Effector memory CD4-positive, alpha-beta T cell (primary cell): Measurements from ENCODE around the gene FLNA.

ENCODE experiments used
- DNase-seq, 3 donors: peaks; one replicate each; pipeline ENCODE4 v3.0.0-alpha.2; 2020
- H3K27ac ChIP-seq: 2 replicates; pipeline ENCODE4 v1.7.0; 2013; ENCODE audit warnings: mild to moderate bottlenecking, low read length, moderate library complexity; ENCODE audit not compliant: insufficient read depth, poor library complexity, severe bottlenecking
- H3K27me3 ChIP-seq: replicated peaks from 2 replicates; pipeline ENCODE4 v1.7.0; 2013; ENCODE audit warnings: mild to moderate bottlenecking, low read length; ENCODE audit not compliant: insufficient read depth, control insufficient read depth, poor library complexity, severe bottlenecking
- H3K36me3 ChIP-seq: 2 replicates; pipeline ENCODE4 v1.7.0; 2013; ENCODE audit warnings: mild to moderate bottlenecking, low read length, moderate library complexity; ENCODE audit not compliant: control insufficient read depth, insufficient read depth
- H3K4me1 ChIP-seq: 2 replicates; pipeline ENCODE4 v1.7.0; 2013; ENCODE audit warnings: low read length, mild to moderate bottlenecking; ENCODE audit not compliant: control insufficient read depth, insufficient read depth, poor library complexity, severe bottlenecking
- H3K4me3 ChIP-seq: 2 replicates; pipeline ENCODE4 v1.7.0; 2013; ENCODE audit warnings: low read length, low read depth, mild to moderate bottlenecking; ENCODE audit not compliant: insufficient read depth, poor library complexity, severe bottlenecking
- H3K9me3 ChIP-seq: 2 replicates; pipeline ENCODE4 v1.7.0; 2013; ENCODE audit warnings: mild to moderate bottlenecking, low read length, moderate library complexity; ENCODE audit not compliant: control insufficient read depth

Gene FLNA

GRCh38 chrX:154383359-154384283 lies 9.2 kb upstream of the FLNA start:
- no peak for DNase-seq
- Histone ChIP-seq H3K4me1 (peaks cover 12% of the 10 kb centered on the region), H3K9me3 (no peaks in the 10 kb centered on the region), H3K36me3 (no peaks in the 10 kb centered on the region), H3K4me3 (no peak overlapping the region), H3K27me3 (no peaks in the 10 kb centered on the region), H3K27ac (no peak overlapping the region)

- Histone ChIP-seq H3K36me3 (no peaks in the 10 kb centered on the region), H3K4me3 (no peak overlapping the region)
These were observed 8.1 kb upstream of the FLNA start for GRCh38 chrX:154382483-154383069.

DNA sequence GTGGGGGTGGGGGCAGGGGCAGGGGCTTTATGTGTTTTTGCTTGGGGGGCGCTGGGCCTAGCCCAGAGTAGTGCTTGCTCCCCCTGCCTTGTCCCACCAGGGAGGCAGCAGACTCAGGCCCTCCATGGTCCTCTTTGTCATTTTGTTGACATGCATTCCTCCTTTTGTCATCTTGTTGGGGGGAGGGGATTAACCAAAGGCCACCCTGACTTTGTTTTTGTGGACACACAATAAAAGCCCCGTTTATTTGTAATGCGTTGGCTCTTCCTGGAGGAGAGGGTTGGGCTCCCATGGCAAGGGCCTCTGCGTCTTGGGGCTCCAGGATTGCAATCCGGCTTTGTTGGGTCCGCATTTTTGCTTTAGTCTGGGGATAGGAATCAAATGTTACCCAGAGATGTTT lies 6.8 kb upstream of the FLNA start:
- no peaks in the 10 kb centered on the region for H3K27me3 ChIP-seq
- H3K9me3 ChIP-seq, result no peaks in the 10 kb centered on the region
- H3K4me1 ChIP-seq, result peaks cover 17% of the 10 kb centered on the region
- H3K4me3 ChIP-seq, result no peak overlapping the region
- no peak for DNase-seq
- peak overlapping the region; percentile 18 for H3K27ac ChIP-seq
- no peaks in the 10 kb centered on the region for H3K36me3 ChIP-seq

More at GRCh38 chrX:154382483-154383069, 8.1 kb upstream of the FLNA start:
- H3K4me1 ChIP-seq, result peaks cover 17% of the 10 kb centered on the region
- no peaks in the 10 kb centered on the region for H3K9me3 ChIP-seq
- no peak for DNase-seq
- no peak overlapping the region for H3K27ac ChIP-seq
- H3K27me3 ChIP-seq, result no peaks in the 10 kb centered on the region

DNA sequence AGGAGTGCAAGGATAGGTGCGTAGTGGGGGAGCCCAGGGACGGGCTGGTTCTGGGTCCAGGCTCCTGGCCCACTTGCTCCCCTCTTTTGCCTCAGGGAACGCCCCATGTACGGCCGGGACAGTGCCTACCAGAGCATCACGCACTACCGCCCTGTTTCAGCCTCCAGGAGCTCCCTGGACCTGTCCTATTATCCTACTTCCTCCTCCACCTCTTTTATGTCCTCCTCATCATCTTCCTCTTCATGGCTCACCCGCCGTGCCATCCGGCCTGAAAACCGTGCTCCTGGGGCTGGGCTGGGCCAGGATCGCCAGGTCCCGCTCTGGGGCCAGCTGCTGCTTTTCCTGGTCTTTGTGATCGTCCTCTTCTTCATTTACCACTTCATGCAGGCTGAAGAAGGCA lies 6.4 kb upstream of the FLNA start:
- H3K9me3 ChIP-seq, result no peaks in the 10 kb centered on the region
- peaks cover 17% of the 10 kb centered on the region for H3K4me1 ChIP-seq
- peak overlapping the region; percentile 97 for H3K27ac ChIP-seq
- no peak overlapping the region for H3K4me3 ChIP-seq
- no peak for DNase-seq
- H3K27me3 ChIP-seq, result no peaks in the 10 kb centered on the region
- H3K36me3 ChIP-seq, result no peaks in the 10 kb centered on the region

GRCh38 chrX:154380153-154380552 lies 5.7 kb upstream of the FLNA start:
- no peaks in the 10 kb centered on the region for H3K27me3 ChIP-seq
- no peaks in the 10 kb centered on the region for H3K9me3 ChIP-seq
- peak overlapping the region; percentile 97 for H3K27ac ChIP-seq
- H3K4me3 ChIP-seq, result peak overlapping the region; percentile 62
- H3K36me3 ChIP-seq, result no peaks in the 10 kb centered on the region
- no peak for DNase-seq
- H3K4me1 ChIP-seq, result peaks cover 17% of the 10 kb centered on the region

DNA sequence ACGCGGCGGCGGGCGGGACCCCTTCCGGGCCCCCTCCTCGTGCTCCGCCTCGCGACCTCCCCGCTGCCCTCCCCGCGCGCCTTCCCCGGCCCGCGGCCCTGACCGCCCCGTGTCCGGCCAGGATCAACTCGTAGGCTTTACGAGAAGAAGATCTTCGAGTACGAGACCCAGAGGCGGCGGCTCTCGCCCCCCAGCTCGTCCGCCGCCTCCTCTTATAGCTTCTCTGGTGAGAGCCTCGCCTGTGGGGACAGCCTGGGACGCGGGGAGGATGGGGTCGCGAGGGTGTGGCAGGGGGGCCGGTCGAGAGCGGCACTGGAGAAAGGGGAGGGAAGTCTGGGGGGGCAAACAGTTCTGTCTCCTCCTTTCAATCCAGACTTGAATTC lies 5.1 kb upstream of the FLNA start:
- H3K9me3 ChIP-seq, result no peaks in the 10 kb centered on the region
- H3K36me3 ChIP-seq, result no peaks in the 10 kb centered on the region
- no peak for DNase-seq
- H3K4me3 ChIP-seq, result peak overlapping the region; percentile 62
- H3K27me3 ChIP-seq, result no peaks in the 10 kb centered on the region
- peak overlapping the region; percentile 97 for H3K27ac ChIP-seq
- peaks cover 20% of the 10 kb centered on the region for H3K4me1 ChIP-seq

DNA sequence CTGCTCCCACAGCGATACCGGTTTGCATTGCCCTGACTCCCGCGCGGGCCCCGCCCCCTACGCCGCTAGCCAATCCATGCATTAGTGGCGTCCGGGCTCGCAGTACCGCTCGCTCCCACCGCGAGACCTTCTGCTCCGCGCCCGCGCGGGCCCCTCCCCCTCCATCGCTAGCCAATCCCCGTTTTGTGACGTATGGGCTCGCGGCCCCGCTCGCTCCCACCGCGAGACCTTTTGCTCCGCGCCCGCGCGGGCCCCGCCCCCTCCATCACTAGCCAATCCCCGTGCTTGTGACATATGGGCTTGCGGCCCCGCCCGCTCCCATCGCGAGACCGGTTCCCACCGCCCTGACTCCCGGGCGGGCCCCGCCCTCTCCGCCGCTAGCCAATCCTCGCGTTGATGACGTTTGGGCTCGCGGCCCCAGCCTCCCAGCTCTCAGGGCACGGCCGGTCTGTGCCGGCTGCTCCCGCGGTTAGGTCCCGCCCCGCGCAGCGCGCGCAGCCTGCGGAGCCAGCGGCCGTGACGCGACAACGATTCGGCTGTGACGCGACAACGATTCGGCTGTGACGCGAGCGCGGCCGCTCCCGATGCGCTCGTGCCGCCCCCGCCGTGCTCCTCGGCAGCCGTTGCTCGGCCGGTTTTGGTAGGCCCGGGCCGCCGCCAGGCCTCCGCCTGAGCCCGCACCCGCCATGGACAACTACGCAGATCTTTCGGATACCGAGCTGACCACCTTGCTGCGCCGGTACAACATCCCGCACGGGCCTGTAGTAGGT lies 4.5 kb upstream of the FLNA start, which contains the start of gene EMD:
EMD (plus strand) TSS at position 497 of the 770 bp plus-strand sequence; CDS start at position 687, 190 bp downstream.
- peaks cover 20% of the 10 kb centered on the region for H3K4me1 ChIP-seq

GRCh38 chrX:154378059-154378798 lies 3.8 kb upstream of the FLNA start:
- no peaks in the 10 kb centered on the region for H3K9me3 ChIP-seq
- H3K4me1 ChIP-seq, result peaks cover 26% of the 10 kb centered on the region
- peak overlapping the region; percentile 36 for H3K4me3 ChIP-seq
- peak overlapping the region; percentile 87 for H3K27ac ChIP-seq
- no peaks in the 10 kb centered on the region for H3K27me3 ChIP-seq
- peak in 1 of 3 donors; percentile 39 for DNase-seq
- H3K36me3 ChIP-seq, result no peaks in the 10 kb centered on the region

More for the DNA sequence above, 4.5 kb upstream of the FLNA start, which contains the start of gene EMD:
- Histone ChIP-seq H3K27ac (peak within 1 kb of the TSS; percentile 97), H3K36me3 (no peaks in the 10 kb centered on the region), H3K9me3 (no peaks in the 10 kb centered on the region), H3K27me3 (no peaks in the 10 kb centered on the region), H3K4me3 (peak within 1 kb of the TSS; percentile 62)
- DNase-seq, result peak; percentile 95 to 96 (median 95)

GRCh38 chrX:154376774-154377173 lies 2.3 kb upstream of the FLNA start:
- peak overlapping the region; percentile 48 for H3K27ac ChIP-seq
- no peaks in the 10 kb centered on the region for H3K27me3 ChIP-seq
- H3K36me3 ChIP-seq, result no peaks in the 10 kb centered on the region
- no peaks in the 10 kb centered on the region for H3K9me3 ChIP-seq
- H3K4me3 ChIP-seq, result no peak overlapping the region
- no peak for DNase-seq
- peaks cover 37% of the 10 kb centered on the region for H3K4me1 ChIP-seq
